ENCODE results near the gene AVL9.
"Not testable (repeated sequence)": the region's sequence is repeated elsewhere in the genome, so short reads cannot be mapped to it uniquely, and the experiment has no call there.

Gene AVL9

DNA sequence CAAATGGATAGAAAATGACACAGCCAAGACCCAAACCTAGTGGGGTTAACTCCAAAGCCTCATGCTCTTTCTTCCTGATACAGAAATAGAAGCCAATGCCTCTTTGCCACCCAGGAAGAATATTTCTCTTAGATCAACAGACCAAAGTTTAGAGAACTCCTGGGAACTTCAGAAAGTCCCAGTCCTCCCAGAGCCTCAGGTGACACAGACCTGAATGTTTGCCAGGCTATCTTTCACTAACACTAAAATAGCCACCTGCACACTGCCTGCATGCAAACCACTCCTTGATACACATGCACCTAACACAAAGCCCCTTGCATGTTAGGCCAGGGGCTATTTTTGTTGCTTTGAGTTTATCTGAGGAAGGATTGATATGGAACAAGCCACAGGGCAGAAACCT is 32.8 kb upstream of the AVL9 start:
- no peak overlapping the region for H3K4me3 ChIP-seq (ENCODE audit: low read length)
- no peak for DNase-seq (ENCODE audit: low read depth)
- TF ChIP-seq, protein P1, sequence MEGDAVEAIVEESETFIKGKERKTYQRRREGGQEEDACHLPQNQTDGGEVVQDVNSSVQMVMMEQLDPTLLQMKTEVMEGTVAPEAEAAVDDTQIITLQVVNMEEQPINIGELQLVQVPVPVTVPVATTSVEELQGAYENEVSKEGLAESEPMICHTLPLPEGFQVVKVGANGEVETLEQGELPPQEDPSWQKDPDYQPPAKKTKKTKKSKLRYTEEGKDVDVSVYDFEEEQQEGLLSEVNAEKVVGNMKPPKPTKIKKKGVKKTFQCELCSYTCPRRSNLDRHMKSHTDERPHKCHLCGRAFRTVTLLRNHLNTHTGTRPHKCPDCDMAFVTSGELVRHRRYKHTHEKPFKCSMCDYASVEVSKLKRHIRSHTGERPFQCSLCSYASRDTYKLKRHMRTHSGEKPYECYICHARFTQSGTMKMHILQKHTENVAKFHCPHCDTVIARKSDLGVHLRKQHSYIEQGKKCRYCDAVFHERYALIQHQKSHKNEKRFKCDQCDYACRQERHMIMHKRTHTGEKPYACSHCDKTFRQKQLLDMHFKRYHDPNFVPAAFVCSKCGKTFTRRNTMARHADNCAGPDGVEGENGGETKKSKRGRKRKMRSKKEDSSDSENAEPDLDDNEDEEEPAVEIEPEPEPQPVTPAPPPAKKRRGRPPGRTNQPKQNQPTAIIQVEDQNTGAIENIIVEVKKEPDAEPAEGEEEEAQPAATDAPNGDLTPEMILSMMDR (IDR thresholded peaks at IDR 0.05; ENCODE audit: insufficient read depth, low read depth, low read length, missing control alignments): no peak

DNA sequence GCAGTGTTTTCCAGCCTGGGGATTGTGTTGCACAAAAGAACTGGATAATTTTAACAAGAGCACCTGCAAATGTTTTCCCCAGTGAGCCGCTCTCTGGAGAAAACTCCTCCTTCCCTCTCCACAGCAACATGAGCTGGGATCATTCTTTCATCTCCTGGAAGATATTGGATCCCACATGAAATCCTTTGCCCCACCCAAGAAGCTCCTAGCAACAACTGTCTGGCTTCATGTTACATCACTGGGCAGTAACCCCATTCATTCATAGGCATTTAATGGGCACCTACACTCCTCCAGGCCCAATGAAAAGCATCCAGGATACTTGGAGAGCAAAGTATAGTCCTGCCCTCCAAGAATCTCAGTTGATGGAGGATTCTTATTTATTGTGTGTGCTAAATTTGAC is 32.3 kb upstream of the AVL9 start:
- H3K4me3 ChIP-seq (ENCODE audit: low read length): no peak overlapping the region
- TF ChIP-seq, protein P1 (IDR thresholded peaks at IDR 0.05; ENCODE audit: insufficient read depth, low read depth, low read length, missing control alignments): no peak
- DNase-seq (ENCODE audit: low read depth): no peak

DNA sequence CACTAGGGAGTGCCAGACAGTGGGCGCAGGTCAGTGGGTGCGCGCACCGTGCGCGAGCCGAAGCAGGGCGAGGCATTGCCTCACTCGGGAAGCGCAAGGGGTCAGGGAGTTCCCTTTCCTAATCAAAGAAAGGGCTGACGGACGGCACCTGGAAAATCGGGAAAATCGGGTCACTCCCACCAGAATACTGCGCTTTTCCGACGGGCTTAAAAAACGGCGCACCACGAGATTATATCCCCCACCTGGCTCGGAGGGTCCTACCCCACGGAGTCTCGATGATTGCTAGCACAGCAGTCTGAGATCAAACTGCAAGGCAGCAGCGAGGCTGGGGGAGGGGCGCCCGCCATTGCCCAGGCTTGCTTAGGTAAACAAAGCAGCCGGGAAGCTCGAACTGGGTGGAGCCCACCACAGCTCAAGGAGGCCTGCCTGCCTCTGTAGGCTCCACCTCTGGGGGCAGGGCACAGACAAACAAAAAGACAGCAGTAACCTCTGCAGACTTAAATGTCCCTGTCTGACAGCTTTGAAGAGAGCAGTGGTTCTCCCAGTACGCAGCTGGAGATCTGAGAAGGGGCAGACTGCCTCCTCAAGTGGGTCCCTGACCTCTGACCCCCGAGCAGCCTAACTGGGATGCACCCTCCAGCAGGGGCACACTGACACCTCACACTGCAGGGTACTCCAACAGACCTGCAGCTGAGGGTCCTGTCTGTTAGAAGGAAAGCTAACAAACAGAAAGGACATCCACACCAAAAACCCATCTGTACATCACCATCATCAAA is 30.5 kb upstream of the AVL9 start:
- not testable (repeated sequence) for H3K4me3 ChIP-seq (ENCODE audit: low read length); DNase-seq (ENCODE audit: low read depth)

DNA sequence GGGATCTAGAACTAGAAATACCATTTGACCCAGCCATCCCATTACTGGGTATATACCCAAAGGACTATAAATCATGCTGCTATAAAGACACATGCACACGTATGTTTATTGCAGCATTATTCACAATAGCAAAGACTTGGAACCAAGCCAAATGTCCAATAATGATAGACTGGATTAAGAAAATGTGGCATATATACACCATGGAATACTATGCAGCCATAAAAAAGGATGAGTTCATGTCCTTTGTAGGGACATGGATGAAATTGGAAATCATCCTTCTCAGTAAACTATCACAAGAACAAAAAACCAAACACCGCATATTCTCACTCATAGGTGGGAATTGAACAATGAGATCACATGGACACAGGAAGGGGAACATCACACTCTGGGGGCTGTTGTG is 25.3 kb upstream of the AVL9 start:
- not testable (repeated sequence) for DNase-seq (ENCODE audit: low read depth); H3K4me3 ChIP-seq (ENCODE audit: low read length)

DNA sequence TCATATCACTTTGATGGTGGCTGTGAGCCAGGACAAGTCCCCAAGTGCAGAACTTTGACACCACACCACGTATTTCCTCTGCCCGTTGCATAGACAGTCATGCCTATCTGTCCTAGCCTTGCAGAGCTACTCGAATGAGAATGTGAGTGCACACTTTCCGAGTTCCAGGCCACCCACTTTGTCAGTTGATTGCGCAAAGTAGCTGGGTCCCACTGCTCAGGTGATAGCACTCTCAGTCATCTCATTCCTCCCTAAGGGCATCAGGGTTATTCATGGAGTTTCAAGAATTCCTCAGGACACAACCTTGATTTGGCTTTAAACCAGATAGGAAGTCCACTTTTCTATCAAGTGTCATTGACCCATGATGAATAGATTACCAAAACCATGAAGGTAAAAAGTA is 24.4 kb upstream of the AVL9 start:
- TF ChIP-seq, protein P1 (IDR thresholded peaks at IDR 0.05; ENCODE audit: insufficient read depth, low read depth, low read length, missing control alignments): no peak
- DNase-seq (ENCODE audit: low read depth): peak; percentile 65
- no peak overlapping the region for H3K4me3 ChIP-seq (ENCODE audit: low read length)

DNA sequence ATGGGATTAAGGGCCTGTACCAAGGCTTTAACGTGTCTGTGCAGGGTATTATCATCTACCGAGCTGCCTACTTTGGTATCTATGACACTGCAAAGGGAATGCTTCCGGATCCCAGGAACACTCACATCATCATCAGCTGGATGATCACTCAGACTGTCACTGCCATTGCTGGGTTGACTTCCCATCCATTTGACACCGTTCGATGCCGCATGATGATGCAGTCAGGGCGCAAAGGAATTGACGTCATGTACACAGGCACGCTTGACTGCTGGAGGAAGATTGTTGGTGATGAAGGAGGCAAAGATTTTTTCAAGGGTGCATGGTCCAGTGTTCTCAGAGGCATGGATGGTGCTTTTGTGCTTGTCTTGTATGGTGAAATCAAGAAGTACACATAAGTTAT is 23.3 kb upstream of the AVL9 start:
- TF ChIP-seq, protein P1 (IDR thresholded peaks at IDR 0.05; ENCODE audit: insufficient read depth, low read depth, low read length, missing control alignments): no peak
- no peak for DNase-seq (ENCODE audit: low read depth)
- no peak overlapping the region for H3K4me3 ChIP-seq (ENCODE audit: low read length)

DNA sequence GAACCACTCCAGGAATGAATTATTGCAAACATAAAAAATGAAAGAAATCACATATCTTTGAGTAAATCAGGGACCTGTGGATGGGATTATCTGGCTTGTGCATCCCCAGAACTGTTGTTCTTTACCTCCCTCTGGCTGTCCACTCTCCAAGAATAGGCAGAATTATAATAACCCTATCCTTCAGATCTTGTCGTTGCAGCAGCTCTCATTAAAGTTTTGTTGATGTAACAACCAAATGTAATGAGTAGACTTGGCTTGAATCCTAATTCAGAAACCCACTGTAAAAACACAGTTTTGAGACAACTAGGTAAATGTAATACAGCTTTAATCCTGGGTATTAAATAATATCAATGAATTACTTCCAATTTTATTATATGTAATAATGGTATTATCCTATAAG is 21.3 kb upstream of the AVL9 start:
- DNase-seq (ENCODE audit: low read depth): no peak
- no peak overlapping the region for H3K4me3 ChIP-seq (ENCODE audit: low read length)
- TF ChIP-seq, protein P1 (IDR thresholded peaks at IDR 0.05; ENCODE audit: insufficient read depth, low read depth, low read length, missing control alignments): no peak

DNA sequence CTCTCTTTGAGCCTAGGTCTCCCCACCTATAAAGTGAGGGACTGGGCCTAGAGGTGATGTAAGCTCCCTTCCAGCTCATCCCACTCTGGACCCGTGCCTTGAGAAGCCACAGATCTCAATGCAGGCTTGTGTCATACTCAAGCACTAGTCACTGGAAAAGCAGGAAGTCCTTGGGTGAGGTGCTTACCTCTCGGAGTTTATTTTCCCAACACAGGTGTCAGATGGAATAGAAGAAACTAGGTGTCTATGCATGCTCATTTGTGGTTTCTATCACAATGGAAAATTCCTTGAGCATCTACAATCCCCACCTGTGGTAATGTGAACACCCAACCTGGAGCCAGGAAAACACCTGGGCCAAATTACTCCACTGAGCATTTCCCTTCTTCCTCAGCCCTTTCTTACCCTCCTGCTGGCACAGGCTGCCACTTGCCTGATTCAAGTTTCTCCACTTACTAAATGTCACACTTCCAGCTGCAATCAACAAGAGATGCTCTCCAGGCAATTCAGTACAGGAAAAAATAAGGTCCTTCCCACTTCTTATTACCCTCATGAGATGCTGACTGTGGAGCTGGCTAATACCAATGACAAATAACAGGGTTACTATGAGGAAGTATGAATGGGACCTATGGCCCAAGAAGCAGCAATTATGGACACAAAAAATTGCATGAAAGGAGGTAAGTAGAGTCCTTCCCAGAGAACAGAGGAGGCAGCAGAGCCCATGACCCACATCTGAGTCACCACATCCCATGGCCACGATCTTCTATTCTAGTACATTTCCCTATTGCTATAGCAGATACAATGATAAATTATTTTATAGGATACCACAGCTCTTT is 18.3 kb upstream of the AVL9 start:
- DNase-seq (ENCODE audit: low read depth): peak; percentile 94
- TF ChIP-seq, protein P1 (IDR thresholded peaks at IDR 0.05; ENCODE audit: insufficient read depth, low read depth, low read length, missing control alignments): peak; percentile 1
- no peak overlapping the region for H3K4me3 ChIP-seq (ENCODE audit: low read length)

Measured in epithelial cell of esophagus (primary cell).